ENCODE results near the gene TNP1.

DNA sequence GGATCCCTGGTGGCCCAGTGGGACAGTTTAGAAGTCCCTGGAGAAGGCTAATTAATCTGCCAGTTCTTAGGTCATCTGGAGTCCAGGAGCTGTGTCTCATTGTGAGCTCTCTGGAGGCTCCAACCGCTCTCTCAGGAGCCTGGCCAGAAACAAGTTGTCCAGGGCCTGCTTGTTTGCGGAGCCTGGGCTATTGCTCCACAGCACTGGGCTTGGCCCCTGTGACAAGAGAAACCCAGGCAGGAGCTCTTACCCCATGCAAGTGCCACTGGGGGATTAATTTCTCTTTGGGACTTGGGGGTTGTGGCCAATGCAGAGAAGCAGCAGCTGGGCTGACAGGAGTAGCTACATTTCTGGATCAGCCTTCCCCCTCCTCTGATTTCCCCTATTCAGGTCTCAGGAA lies 24.5 kb upstream of the TNP1 start:
- TF ChIP-seq CTCF (IDR thresholded peaks at IDR 0.05), result no peak
- no peak for TF ChIP-seq POLR2A (IDR thresholded peaks at IDR 0.05)
